ENCODE results near the gene TMEM163.

The TMEM163 gene

GRCh38 chr2:134433469-134433868 lies 285.3 kb downstream of the TMEM163 start:
- no peak for DNase-seq (ENCODE audit: low spot score)

DNA sequence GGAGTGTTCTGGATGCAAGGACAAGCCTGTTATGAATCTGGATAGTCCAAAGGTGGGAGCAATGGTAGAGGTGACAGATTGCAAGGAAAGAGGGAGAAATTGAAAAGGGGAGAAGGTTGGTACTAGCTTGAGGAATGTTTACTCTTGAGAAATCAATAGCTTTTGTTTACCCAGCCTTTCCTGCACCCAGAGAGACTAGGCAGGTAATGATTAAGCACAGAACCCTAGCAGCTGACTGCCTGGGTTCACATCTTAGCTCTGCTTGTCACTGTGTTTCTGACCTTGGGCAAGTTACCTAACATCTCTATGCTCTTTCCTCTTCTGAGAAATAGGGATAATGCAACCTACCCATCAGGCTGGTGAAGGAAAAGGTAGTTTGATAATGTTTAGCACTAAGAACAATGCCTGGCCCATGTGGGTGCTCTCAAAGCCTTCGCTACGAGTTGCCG lies 286.3 kb downstream of the TMEM163 start:
- no peak for DNase-seq (ENCODE audit: low spot score)

- DNase-seq (ENCODE audit: low spot score), result no peak
These were observed 286.9 kb downstream of the TMEM163 start for GRCh38 chr2:134431838-134432434.

GRCh38 chr2:134429886-134430285 lies 288.9 kb downstream of the TMEM163 start:
- no peak for DNase-seq (ENCODE audit: low spot score)

DNA sequence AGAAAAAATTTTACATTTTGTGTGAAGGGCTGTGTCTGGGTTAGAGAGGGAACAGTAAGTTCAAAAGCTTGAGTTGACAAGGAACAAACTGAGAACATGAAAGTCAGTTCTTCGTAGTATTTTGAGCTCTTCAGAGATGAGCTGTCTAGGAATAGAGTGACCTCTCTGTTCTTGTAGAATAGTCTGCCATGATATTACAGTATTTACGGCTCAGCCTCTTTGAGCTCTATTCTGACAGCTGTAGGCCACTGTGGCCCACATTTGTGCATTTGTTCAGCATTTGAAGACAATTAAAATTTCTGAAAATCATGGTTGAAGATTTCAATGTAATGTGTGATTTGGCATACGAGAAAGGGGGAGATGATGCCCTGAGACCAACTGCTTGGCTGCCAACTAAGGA lies 292.1 kb downstream of the TMEM163 start:
- no peak for DNase-seq (ENCODE audit: low spot score)

GRCh38 chr2:134425724-134426496 lies 292.9 kb downstream of the TMEM163 start:
- no peak for DNase-seq (ENCODE audit: low spot score)

- DNase-seq (ENCODE audit: low spot score), result no peak
These were observed 297.1 kb downstream of the TMEM163 start for GRCh38 chr2:134421556-134422328.

- DNase-seq (ENCODE audit: low spot score), result no peak
These were observed 297.9 kb downstream of the TMEM163 start for GRCh38 chr2:134420920-134421319.

DNA sequence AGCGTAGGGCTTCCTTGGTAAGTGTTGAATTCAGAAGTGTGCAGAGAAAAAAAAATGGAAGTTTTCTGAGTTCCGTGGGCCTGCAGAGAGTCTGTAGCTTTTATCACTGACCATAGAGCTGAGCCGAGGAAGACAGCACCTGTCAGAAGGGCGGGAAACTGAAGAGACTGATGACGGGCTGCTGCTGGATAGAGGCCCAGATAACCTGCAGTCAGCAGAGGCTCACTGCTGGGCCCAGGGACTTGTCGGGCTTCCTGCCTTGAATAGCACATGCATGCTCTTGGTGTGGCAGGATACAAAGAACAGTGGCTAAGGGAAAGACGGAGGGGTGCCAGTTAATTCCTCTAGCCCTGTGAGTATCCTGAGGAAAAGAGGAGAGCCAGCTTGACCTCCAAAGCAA lies 298.5 kb downstream of the TMEM163 start:
- no peak for DNase-seq (ENCODE audit: low spot score)

GRCh38 chr2:134417968-134418582 lies 300.7 kb downstream of the TMEM163 start:
- DNase-seq (ENCODE audit: low spot score), result no peak

DNA sequence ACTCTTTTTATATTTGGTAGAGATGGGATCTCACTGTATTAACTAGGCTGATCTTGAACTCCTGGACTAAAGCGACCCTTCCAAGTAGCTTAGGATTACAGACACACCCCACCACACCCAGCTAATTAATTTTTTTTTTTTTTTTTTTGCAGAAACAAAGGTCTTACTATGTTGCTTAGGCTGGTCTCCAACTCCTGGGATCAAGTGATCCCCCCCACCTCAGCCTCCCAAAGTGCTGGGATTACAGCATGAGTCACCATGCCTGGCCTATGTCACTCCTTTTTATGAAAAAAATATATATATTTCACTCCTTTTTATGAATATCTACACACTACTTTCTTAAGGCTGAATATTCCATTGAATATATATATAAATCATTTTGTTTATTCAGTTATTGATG lies 302.2 kb downstream of the TMEM163 start:
- DNase-seq (ENCODE audit: low spot score), result no peak

DNA sequence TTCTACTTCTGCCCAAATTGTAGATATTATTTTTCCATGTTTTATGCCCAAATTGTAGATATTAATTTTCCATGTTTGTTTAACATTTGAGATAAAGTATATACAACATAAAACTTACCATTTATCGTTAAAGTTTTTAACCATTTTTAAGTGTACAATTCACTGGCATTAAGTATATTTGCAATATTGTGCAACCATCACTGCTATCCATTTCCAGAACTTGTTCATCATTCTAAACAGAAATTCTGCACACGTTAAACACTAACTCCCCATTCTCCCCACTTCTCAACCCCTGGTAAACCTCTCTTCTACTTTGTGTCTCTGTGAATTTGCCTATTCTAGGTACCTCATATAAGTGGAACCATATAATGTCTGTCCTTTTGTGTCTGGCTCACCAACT lies 302.8 kb downstream of the TMEM163 start:
- DNase-seq (ENCODE audit: low spot score), result no peak

DNA sequence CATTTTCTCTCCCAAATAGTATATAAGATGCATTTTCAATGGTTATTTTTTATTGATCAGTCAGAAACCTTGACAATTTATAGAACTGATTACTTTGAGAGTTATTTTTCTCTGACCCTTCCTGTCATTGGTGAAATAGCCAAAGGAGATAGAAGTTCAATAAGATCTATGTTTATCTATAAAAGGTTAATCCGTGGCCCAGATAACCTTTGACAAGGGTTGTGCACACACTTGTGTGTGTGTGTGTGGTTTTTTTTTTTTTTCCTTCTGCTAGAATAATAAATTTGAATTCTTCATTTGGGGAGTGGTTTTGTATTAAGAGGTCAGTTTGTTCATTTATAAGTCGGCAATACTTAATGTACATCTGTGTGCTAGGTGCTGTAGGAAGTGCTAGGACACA lies 304.9 kb downstream of the TMEM163 start:
- DNase-seq (ENCODE audit: low spot score), result no peak

DNA sequence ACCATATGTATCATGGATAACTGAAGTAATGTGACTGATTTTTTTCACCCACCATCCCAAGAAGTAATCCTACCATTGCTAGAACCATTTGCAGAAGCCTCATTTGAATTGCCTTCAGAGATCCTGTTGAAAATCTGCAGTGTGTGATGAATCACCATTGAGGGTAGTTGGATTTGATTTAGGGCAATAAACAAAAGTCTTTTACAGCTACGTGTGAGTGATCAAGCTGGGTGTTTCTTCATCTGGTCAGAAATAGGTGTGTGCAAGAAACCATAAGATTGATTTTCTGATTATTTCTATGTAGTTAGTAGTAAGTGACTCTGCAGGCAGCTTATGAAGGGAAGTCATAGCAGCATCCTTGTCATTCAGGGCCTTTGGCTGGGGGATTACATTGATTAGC lies 305.4 kb downstream of the TMEM163 start:
- peak; percentile 66 for DNase-seq (ENCODE audit: low spot score)

- DNase-seq (ENCODE audit: low spot score), result peak; percentile 63
These were observed 306.2 kb downstream of the TMEM163 start for GRCh38 chr2:134412639-134412999.

DNA sequence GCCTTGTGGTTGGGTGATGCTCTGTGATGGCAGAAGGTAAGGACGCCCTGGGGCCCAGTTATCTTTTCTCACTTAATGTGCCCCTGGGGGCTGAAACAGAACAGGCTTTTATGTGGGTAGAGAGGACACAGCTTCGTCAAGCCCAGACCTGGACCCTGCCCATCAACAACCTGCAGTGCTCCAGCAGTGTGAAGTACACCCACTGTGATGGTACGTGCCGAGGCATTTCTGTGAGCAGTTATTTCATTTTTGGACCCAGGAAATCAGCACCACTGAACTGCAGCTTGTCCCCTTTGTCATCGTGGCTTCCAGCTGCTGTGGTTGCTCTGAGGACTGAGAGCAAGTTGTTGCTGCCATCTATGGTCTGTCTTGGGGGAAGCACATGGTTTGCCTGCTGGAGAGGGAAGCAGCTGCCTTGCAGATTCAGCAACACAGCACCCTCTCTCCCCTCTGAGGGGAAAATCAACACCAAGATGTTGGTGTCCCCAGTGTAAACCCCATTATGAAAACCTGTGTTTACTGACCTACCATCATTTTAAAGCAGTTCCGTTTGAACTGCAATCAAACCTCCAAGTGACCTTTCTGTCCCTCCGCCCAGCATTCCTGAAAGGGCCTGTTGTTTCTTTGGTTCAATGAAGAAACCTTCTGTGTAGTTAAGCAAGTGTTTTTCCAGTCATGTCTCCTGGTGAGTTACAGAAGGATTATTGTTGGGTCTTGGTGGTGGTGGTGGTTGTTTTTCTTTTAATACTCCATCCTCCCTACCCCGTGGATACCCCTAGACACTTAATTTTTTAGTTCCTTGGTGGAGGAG lies 306.8 kb downstream of the TMEM163 start:
- peak; percentile 93 for DNase-seq (ENCODE audit: low spot score)

GRCh38 chr2:134411279-134411827 lies 307.4 kb downstream of the TMEM163 start:
- DNase-seq (ENCODE audit: low spot score), result peak; percentile 48

- peak; percentile 67 for DNase-seq (ENCODE audit: low spot score)
These were observed 308.0 kb downstream of the TMEM163 start for GRCh38 chr2:134410831-134411231.

- DNase-seq (ENCODE audit: low spot score), result no peak
These were observed 308.8 kb downstream of the TMEM163 start for GRCh38 chr2:134410006-134410405.

GRCh38 chr2:134408791-134409190 lies 310.0 kb downstream of the TMEM163 start:
- no peak for DNase-seq (ENCODE audit: low spot score)

GRCh38 chr2:134408386-134408785 lies 310.4 kb downstream of the TMEM163 start:
- DNase-seq (ENCODE audit: low spot score), result no peak
